ENCODE results near the gene UNC13B.

The UNC13B gene

GRCh38 chr9:35432076-35432475 lies 270.3 kb downstream of the UNC13B start:
- DNase-seq (ENCODE audit: low read depth): no peak

- DNase-seq (ENCODE audit: low read depth): no peak
Measured at GRCh38 chr9:35436933-35437332, 275.1 kb downstream of the UNC13B start.

GRCh38 chr9:35446012-35446411 lies 284.2 kb downstream of the UNC13B start:
- DNase-seq (ENCODE audit: low read depth): no peak

- no peak for DNase-seq (ENCODE audit: low read depth)
Measured at GRCh38 chr9:35448496-35448895, 286.7 kb downstream of the UNC13B start.

GRCh38 chr9:35452481-35452880 lies 290.7 kb downstream of the UNC13B start:
- DNase-seq (ENCODE audit: low read depth): peak; percentile 10

GRCh38 chr9:35453786-35454185 lies 292.0 kb downstream of the UNC13B start:
- no peak for DNase-seq (ENCODE audit: low read depth)

All from fibroblast of gingiva (primary cell).